Measurements from ENCODE around the gene COL10A1.

GRCh38 chr6:116078945-116079344 lies 47.0 kb downstream of the COL10A1 start:
- no peak for TF ChIP-seq TAF1 (IDR thresholded peaks at IDR 0.05; ENCODE audit: borderline replicate concordance, insufficient read depth, low read length)
- no peak for TF ChIP-seq REST (IDR thresholded peaks at IDR 0.05; ENCODE audit: insufficient read depth in 1 of 2, low read depth in 2 of 2, low read length in 2 of 2)
- TF ChIP-seq POLR2AphosphoS5 (IDR thresholded peaks at IDR 0.05; ENCODE audit: low read depth, low read length) = no peak

All from PFSK-1 (cell line).